ENCODE results near the gene TEKTIP1.

TEKTIP1 gene

GRCh38 chr19:3537438-3538240 is 1.3 kb upstream of the TEKTIP1 start:
- DNase-seq (ENCODE audit: low spot score): no peak

GRCh38 chr19:3538258-3538929 is 580 bp upstream of the TEKTIP1 start:
- DNase-seq (ENCODE audit: low spot score): no peak

GRCh38 chr19:3539756-3540118 is 763 bp downstream of the TEKTIP1 start:
- no peak for DNase-seq (ENCODE audit: low spot score)

GRCh38 chr19:3543150-3544057 is 4.4 kb downstream of the TEKTIP1 start:
- DNase-seq (ENCODE audit: low spot score): peak; percentile 76

GRCh38 chr19:3544058-3544376 is 5.0 kb downstream of the TEKTIP1 start:
- peak; percentile 14 for DNase-seq (ENCODE audit: low spot score)

- DNase-seq (ENCODE audit: low spot score): peak; percentile 82
These were observed 6.0 kb downstream of the TEKTIP1 start for GRCh38 chr19:3544742-3545668.

- DNase-seq (ENCODE audit: low spot score): peak; percentile 8
These were observed 6.7 kb downstream of the TEKTIP1 start for GRCh38 chr19:3545669-3546034.

DNA sequence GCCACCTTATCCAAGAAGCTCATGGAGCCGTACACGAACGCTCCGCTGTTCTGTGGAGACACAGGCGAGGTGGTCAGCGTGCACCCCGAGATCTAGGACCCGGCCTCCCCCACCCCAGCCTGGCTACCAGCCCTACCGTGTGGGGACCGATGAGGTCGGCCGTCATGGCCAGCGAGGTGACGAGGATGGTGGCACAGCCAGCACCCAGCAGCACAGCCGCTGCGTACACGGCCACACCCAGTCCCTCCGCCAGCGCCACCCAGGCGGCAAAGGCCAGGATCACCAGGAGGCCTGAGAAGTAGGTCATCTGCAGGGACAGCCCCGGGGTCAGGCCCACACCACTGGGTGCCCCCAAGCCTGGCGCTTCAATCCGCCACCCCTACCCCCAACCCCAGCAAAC is 7.1 kb downstream of the TEKTIP1 start:
- no peak for DNase-seq (ENCODE audit: low spot score)

DNA sequence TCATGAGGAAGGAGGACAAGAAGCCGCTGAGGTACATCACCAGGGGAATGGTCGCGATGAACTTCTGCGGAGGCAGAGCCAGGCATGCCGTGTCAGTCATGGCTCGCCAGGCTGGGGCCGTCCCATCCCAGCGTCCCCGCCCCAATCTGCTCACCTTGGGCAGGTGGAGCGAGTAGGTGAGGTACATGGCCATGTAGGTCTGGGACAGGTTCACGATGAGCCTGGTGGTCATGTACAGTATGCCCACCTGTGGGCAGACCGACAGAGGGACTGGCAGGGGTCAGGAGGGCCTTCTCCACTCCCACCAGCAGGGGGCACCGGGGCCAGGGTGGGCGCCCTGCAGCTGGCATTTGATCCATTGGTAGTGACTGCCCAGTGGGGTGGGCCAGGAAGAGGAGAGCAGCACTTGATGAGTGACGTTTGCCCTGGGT is 8.3 kb downstream of the TEKTIP1 start:
- no peak for DNase-seq (ENCODE audit: low spot score)

GRCh38 chr19:3547767-3548282 is 8.9 kb downstream of the TEKTIP1 start:
- no peak for DNase-seq (ENCODE audit: low spot score)

GRCh38 chr19:3548606-3549005 is 9.6 kb downstream of the TEKTIP1 start:
- DNase-seq (ENCODE audit: low spot score): peak; percentile 49

DNA sequence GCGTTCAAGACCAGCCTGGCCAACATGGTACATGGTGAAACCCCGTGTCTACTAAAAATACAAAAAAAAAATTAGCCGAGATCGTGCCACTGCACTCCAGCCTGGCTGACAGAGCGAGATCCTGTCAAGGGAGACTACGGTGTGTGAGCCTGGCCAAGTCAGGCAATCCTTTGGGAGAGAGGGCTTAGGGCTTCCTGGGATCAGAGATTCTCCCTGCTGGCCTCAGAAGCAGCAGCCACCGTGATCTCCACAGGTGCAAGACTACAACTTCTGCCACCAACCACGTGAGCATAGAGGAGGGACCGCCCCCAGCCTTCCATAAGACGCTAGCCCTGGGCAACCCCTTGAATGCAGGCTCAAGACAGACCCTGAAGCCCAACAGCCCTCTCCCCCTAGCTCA is 10.8 kb downstream of the TEKTIP1 start:
- DNase-seq (ENCODE audit: low spot score): no peak

DNA sequence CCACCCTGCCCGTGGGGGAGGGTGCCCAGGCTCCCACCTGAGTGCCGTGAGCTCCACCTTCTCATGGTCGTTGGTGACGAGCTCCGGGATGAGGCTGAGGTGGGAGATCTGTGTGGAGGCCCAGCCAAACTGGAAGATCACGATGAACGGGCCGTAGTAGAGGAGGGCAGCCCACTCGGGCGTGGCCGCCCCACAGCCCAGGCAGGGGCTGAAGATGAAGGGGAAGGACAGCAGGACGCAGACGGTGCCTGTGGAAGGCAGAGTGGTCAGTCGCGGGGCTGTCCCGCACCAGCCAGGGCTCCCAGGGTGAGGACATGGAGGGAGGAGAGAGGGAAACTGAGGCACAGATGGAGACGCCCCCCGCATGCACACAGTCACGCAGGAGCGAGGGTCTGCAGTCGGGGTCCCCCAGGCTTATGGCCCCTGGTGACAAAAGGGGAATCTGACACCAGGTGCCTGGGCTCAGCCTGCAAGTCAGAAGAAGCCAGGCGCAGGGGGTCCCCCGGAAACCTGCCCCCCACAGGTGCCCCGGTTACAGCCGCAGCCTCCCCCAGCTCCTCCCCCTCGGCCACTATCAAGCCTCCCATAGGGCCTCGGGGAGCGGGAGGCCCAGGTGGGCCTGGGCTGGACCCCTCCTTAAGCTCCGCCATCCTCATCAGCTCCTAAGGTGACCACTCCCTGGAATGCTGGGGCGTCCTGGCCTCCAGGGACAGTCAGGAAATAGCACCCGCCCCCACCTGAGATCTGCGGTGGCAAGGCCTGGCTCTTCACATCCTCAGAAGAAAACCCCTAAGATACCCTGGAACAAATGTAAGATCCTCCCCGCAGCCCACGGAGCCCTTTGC is 12.2 kb downstream of the TEKTIP1 start:
- DNase-seq (ENCODE audit: low spot score): no peak

GRCh38 chr19:3551792-3552095 is 12.8 kb downstream of the TEKTIP1 start:
- no peak for DNase-seq (ENCODE audit: low spot score)

DNA sequence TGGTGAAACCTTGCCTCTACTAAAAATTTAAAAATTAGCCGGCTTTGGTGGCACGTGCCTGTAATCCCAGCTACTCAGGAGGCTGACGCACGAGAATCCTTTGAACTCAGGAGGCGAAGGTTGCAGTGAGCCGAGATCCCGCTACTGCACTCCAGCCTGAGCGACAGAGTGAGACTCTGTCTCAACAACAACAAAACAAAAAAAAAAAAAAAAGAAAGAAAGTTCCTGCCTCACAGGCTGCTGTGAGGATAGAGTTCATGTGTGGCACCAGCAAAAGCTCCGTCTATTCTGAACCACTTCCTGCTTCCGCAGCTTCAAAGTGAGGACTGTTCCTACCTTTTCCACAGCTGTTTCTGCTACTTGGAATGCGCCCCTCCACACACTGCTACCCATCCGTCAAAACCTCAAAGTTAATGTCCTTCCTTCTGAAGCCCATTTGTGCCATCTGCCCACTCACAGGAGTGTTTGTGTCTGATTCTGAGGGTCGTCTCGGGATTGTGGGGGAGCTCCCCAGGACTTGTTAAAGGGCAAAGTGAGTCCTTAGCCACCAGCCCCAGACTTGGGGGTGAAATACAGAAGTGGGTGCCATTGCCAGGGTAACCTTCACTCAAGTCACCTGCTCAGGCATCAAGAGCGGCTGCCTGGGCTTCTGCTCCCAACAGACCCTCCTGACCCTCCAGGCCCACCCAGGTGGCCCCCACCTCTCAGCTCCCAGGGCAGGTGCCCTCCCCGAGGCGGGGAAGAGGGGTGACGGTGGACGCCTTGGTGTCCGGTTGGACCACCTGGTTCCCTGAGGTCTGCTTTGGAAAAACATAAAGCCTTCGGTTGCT is 15.5 kb downstream of the TEKTIP1 start:
- DNase-seq (ENCODE audit: low spot score): peak; percentile 19

DNA sequence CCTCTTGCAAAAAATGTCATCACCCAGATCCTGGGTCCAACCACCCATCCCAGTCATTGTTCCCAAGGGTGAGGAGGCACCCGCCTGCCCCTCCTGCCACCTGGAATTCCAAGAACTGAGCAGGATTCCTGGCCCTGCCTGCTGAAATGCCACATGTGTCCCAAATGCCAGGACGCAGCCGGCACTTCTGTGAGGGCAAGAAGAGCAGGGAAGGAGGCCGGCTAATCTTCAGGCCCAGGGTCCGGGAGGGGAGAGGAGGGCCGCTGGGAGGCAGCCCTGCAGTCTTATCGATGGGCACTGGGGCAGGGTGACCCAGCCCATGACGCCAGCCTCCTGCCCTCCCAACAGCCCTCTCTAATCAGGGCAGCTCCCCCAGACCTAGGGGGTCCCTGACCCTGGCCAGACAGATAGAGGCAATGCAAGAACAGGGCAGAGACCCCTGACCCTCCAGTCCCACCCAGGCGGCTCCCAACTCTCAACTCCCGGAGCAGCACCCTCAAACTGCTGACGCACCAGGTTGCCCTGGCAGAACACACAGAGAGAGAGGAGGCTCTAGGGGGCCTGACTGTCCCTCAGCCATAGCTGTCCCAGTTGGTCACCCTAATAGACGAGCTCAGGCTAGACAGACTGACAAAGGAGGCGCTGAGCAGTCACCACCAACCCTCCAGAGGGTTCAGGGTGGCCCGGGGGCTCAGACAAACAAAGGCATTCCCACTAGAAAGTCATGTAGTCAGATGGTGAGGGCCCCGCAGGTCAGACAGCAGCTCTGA is 16.9 kb downstream of the TEKTIP1 start:
- DNase-seq (ENCODE audit: low spot score): no peak

DNA sequence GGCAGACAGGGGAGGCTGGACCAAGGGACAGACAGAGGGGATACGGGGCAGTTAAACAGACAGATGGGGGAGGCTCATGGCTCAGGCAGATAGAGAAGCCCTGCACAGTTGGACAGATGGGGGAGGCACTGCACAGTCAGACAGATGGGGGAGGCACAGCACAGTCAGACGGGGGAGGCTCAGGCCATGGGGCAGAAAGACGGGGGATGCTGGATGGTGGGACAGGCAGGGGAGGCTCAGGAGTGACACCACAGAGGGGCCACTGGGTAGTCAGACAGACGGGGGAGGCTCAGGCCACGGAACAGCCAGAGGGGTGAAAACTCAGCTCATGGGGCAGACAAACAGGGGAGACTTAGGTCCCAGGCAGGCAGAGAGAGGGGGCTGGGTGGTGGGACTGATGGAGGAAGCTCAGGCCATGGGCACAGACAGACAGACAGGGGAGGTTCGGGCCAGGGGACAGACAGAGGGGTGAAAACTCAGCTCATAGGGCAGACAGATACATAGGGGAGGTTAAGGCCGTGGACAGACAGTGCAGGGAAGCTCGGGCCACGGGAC is 17.5 kb downstream of the TEKTIP1 start:
- no peak for DNase-seq (ENCODE audit: low spot score)

DNA sequence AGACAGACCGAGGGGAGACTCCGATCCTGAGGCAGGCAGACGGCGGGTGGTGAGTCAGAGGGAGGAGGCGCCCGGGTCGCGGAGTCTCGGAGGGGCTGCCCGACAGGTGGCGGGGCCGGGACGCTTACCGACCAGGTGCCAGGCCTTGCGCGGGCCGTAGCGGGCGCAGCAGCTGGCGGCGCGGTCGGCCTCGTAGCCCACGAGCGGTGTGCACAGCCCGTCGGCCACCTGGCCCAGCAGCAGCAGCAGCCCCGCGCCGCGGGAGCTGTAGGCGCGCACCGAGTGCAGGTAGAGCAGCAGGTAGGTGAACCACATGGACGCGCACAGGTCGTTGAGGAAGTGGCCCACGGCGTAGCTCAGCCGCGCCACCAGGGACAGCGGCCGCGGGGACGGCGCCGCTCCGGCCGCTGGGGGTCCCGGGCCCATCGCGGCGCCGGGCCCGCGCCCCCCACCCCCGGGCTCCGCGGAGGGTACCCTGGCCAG is 18.0 kb downstream of the TEKTIP1 start:
- DNase-seq (ENCODE audit: low spot score): no peak

Data from pons (tissue), 1 donor.